ENCODE results near the gene FAM20A.

GRCh38 chr17:68542698-68543463 lies 58.3 kb downstream of the FAM20A start:
- TF ChIP-seq ZNF747 (tag by site-specific recombination; IDR thresholded peaks at IDR 0.05) (no peak), WT1 (tag by site-specific recombination; IDR thresholded peaks at IDR 0.05) (no peak), ZNF311 (tag by site-specific recombination; IDR thresholded peaks at IDR 0.05; ENCODE audit: borderline replicate concordance) (no peak), YY1 (tag by site-specific recombination; IDR thresholded peaks at IDR 0.05) (no peak), ZNF37A (tag by site-specific recombination; IDR thresholded peaks at IDR 0.05) (no peak), TCF7L2 (IDR thresholded peaks at IDR 0.05; ENCODE audit: borderline replicate concordance, low read depth, low read length) (no peak), ZEB2 (tag by site-specific recombination; IDR thresholded peaks at IDR 0.05) (no peak), ZNF114 (tag by site-specific recombination; IDR thresholded peaks at IDR 0.05) (no peak), ZNF133 (tag by site-specific recombination; IDR thresholded peaks at IDR 0.05) (no peak), ZBTB26 (tag by site-specific recombination; optimal IDR thresholded peaks at IDR 0.05) (no peak), ZBTB20 (tag by site-specific recombination; IDR thresholded peaks at IDR 0.05) (no peak)
- TF ChIP-seq, protein P1, sequence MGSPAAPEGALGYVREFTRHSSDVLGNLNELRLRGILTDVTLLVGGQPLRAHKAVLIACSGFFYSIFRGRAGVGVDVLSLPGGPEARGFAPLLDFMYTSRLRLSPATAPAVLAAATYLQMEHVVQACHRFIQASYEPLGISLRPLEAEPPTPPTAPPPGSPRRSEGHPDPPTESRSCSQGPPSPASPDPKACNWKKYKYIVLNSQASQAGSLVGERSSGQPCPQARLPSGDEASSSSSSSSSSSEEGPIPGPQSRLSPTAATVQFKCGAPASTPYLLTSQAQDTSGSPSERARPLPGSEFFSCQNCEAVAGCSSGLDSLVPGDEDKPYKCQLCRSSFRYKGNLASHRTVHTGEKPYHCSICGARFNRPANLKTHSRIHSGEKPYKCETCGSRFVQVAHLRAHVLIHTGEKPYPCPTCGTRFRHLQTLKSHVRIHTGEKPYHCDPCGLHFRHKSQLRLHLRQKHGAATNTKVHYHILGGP (tag by site-specific recombination; IDR thresholded peaks at IDR 0.05), result no peak

Measured in HEK293 (cell line).